K562 (cell line): ENCODE results near the gene TFAP2A. TPM values are rescaled to one million over a fixed set of nuclear protein-coding genes. Genes with fewer than 3 reads are reported as not detected.

Experiments used
- DIDO1 ChIP-seq: fragments of 450-650 bp; IDR thresholded peaks from 2 replicates; pipeline ENCODE4 v1.6.1; 2016; ENCODE audit warnings: low read depth, missing biosample characterization, missing genetic modification characterization
- DNMT1 ChIP-seq: fragments of 450-650 bp; IDR thresholded peaks from 2 replicates; pipeline ENCODE4 v1.6.1; 2016; ENCODE audit warnings: antibody characterized with exemption, mild to moderate bottlenecking
- MAFG ChIP-seq: fragments of 450-650 bp; conservative IDR thresholded peaks from 2 replicates; pipeline ENCODE4 v1.6.1; 2016; ENCODE audit warnings: missing genetic modification characterization, missing compliant biosample characterization
- NFIX ChIP-seq: fragments of 250-450 bp; sonication (Bioruptor Pico); IDR thresholded peaks from 2 replicates; pipeline ENCODE4 v1.4.0; 2020; ENCODE audit warnings: low read depth, mild to moderate bottlenecking, moderate library complexity
- NR3C1 ChIP-seq: sonication (generic); formaldehyde crosslinking; IDR thresholded peaks from 2 replicates; pipeline ENCODE4 v1.8.1; 2022; ENCODE audit warnings: missing genetic modification reagents
- PHF20 ChIP-seq: fragments of 450-650 bp; IDR thresholded peaks from 2 replicates; pipeline ENCODE4 v1.6.1; 2018; ENCODE audit not compliant: partially characterized antibody
- RB1 ChIP-seq: fragments of 450-650 bp; IDR thresholded peaks from 2 replicates; pipeline ENCODE4 v1.6.1; 2017; ENCODE audit warnings: low read depth, mild to moderate bottlenecking
- RBM22 ChIP-seq: fragments of 200-400 bp; formaldehyde crosslinking; IDR thresholded peaks from 2 replicates; pipeline ENCODE4 v1.6.1; 2018; ENCODE audit warnings: low read length, low read depth; ENCODE audit not compliant: poor library complexity, severe bottlenecking
- SMAD1 ChIP-seq: fragments of 150-350 bp; IDR thresholded peaks from 2 replicates; pipeline ENCODE4 v1.6.1; 2014; ENCODE audit warnings: low read length, low read depth; ENCODE audit not compliant: partially characterized antibody
- TCF7L2 ChIP-seq: fragments of 150-350 bp; IDR thresholded peaks from 2 replicates; pipeline ENCODE4 v1.6.1; 2016; ENCODE audit warnings: low read depth, mild to moderate bottlenecking, low read length, moderate library complexity
- TOE1 ChIP-seq, 2 experiments: fragments of 450-650 bp in 1 of 2; sonication (generic) in 1 of 2; formaldehyde crosslinking in 1 of 2; IDR thresholded peaks; 2 replicates each; pipeline versions ENCODE4 v1.7.1 to v1.8.0; 2016 to 2022; ENCODE audit warnings: borderline replicate concordance in 2 of 2, mild to moderate bottlenecking in 2 of 2, antibody characterized with exemption in 1 of 2, inconsistent platforms in 1 of 2, low read depth in 1 of 2, missing genetic modification reagents in 1 of 2, moderate library complexity in 1 of 2
- TRIM25 ChIP-seq: fragments of 450-650 bp; IDR thresholded peaks from 2 replicates; pipeline ENCODE4 v1.7.0; 2016; ENCODE audit warnings: borderline replicate concordance
- ZNF197 ChIP-seq: fragments of 200-800 bp; sonication (Bioruptor generic); IDR thresholded peaks from 2 replicates; pipeline ENCODE4 v1.6.1; 2016; ENCODE audit warnings: low read depth, missing genetic modification characterization, missing compliant biosample characterization
- ZNF316 ChIP-seq: fragments of 450-650 bp; IDR thresholded peaks from 2 replicates; pipeline ENCODE4 v1.6.1; 2016
- ZNF41 ChIP-seq: fragments of 250-450 bp; sonication (Bioruptor Pico); conservative IDR thresholded peaks from 2 replicates; pipeline ENCODE4 v1.4.0; 2020; ENCODE audit warnings: mild to moderate bottlenecking
- polyA plus RNA-seq, 8 experiments: library from polyadenylated mRNA; depleted of rRNA in 4 of 8; stranded (reverse) in 5 of 8; unstranded in 3 of 8; fragments of >200 nt; fragmentation: Nextera tagmentation in 2 of 8; fragmentation: Illumina TruSeq in 1 of 8; extraction: Ambion mirVana in 2 of 8; extraction: Trizol in 1 of 8; gene quantifications; 2 replicates each; pipeline versions ENCODE4 v1.2.1 to v1.2.3, GENCODE V29; 2011 to 2014; ENCODE audit warnings: inconsistent platforms in 1 of 8, missing spikeins in 1 of 8
- total RNA-seq, 7 experiments: library from RNA; depleted of rRNA in 6 of 7; stranded (reverse); fragments of >200 nt in 6 of 7; fragmentation: Illumina TruSeq in 2 of 7; extraction: Trizol in 2 of 7; gene quantifications; 2 replicates each; pipeline versions ENCODE4 v1.2.1 to v1.2.3, GENCODE V29; 2011 to 2021; ENCODE audit warnings: low replicate concordance in 1 of 7
- TF ChIP-seq, protein P1 (sequence below): fragments of 250-450 bp; sonication (Bioruptor Pico); IDR thresholded peaks from 2 replicates; pipeline ENCODE4 v1.8.0; 2022; ENCODE audit warnings: inconsistent platforms, mild to moderate bottlenecking, moderate library complexity, borderline replicate concordance

The TFAP2A gene
- total and polyA plus RNA-seq, 9 of the 15 experiments (the other 6 are each of a cell fraction or from before 2014, with no cell fraction given), result 0.14 to 0.53 (median 0.19) TPM; not detected in 1

- TF ChIP-seq RB1 (no peak), NR3C1 (CRISPR knock-in tag) (no peak), TOE1 (IDR thresholded peaks at IDR 0.05; ENCODE audit: borderline replicate concordance) (0 out of 2 replicates have a peak, but pooled peaks have one; percentile 24), TOE1 (CRISPR knock-in tag; IDR thresholded peaks at IDR 0.05; ENCODE audit: borderline replicate concordance, low read depth) (no peak), DNMT1 (no peak), RBM22 (no peak), ZNF316 (peak; percentile 80), ZNF41 (no peak), SMAD1 (no peak), ZNF197 (CRISPR knock-in tag) (no peak), TCF7L2 (no peak), MAFG (tag) (peak; percentile 21; the same call in 1 of the 2 replicates), PHF20 (no peak), TRIM25 (no peak), DIDO1 (no peak), NFIX (no peak)
- TF ChIP-seq, protein P1, sequence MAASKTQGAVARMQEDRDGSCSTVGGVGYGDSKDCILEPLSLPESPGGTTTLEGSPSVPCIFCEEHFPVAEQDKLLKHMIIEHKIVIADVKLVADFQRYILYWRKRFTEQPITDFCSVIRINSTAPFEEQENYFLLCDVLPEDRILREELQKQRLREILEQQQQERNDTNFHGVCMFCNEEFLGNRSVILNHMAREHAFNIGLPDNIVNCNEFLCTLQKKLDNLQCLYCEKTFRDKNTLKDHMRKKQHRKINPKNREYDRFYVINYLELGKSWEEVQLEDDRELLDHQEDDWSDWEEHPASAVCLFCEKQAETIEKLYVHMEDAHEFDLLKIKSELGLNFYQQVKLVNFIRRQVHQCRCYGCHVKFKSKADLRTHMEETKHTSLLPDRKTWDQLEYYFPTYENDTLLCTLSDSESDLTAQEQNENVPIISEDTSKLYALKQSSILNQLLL (CRISPR knock-in tag), result no peak
- TF ChIP-seq, all 486 proteins: peak for 14
Observed at GRCh38 chr6:10463491-10464481, 48.9 kb upstream of the TFAP2A start (continued).
